Motor neuron (in vitro differentiated cells): Measurements from ENCODE around the gene NSUN7. TPM values are rescaled to one million over a fixed set of nuclear protein-coding genes. Genes with fewer than 3 reads are reported as not detected.

Source experiments
- ATAC-seq, 8 experiments: fragments of 200-7000 bp; cut with Tn5 transposase; replicated peaks in 6 of 8; 2 replicates each; pipeline ENCODE4 v1.8.0; 2021; ENCODE audit warnings: mild to moderate bottlenecking in 8 of 8, moderate library complexity in 8 of 8
- H3K27ac ChIP-seq, 2 donors: fragments of 250-450 bp; sonication (Bioruptor Pico); 2 replicates each; pipeline ENCODE4 v1.9.0; 2021; ENCODE audit warnings: antibody characterized with exemption in 2 of 2, mild to moderate bottlenecking in 2 of 2, moderate library complexity in 1 of 2
- H3K4me1 ChIP-seq, 2 donors: fragments of 250-450 bp; sonication (Bioruptor Pico); replicated peaks in 1 of 2; 2 replicates each; pipeline ENCODE4 v1.6.1; 2021; ENCODE audit warnings: antibody characterized with exemption in 2 of 2, mild to moderate bottlenecking in 2 of 2, moderate library complexity in 1 of 2
- H3K4me3 ChIP-seq, 5 donors: fragments of 250-450 bp; sonication (Bioruptor Pico); 2 replicates each; pipeline ENCODE4 v1.9.0; 2021; ENCODE audit warnings: antibody characterized with exemption in 5 of 5, mild to moderate bottlenecking in 5 of 5, moderate library complexity in 4 of 5
- WGBS, 10 experiments: fragments of 450-650 bp; shearing (Covaris generic); methylation state at CpG; one replicate each; pipeline ENCODE4 v1.0.0; 2022; 5-methylcytosine and 5-hydroxymethylcytosine counted together
- in situ Hi-C, 9 experiments: fragments of 400-800 bp; cut with MboI; loops; one replicate each; pipeline ENCODE4 v1.15.0; 2021; ENCODE audit warnings: low sequenced_read_pairs in 9 of 9, low pct_unique_long_range_greater_than_20kb in 2 of 9; ENCODE audit not compliant: unreplicated experiment in 9 of 9
- total RNA-seq, 8 experiments: library from RNA; unstranded; fragments of 300-600 nt; gene quantifications; 2 replicates each; pipeline versions ENCODE4 v1.2.3 to v1.2.4, GENCODE V29; 2022

The NSUN7 gene
- total RNA-seq, 8 experiments from 2014 or later: 0.15 to 3.2 (median 2.0) TPM; not detected in 1

- WGBS, 10 experiments: 36 to 95% (median 84%) methylated on average over 2 to 5 of the region's 5 CpGs
- peak in 1 of 8 experiments; percentile 56 for ATAC-seq
- Histone ChIP-seq H3K4me3 (no peak overlapping the region), H3K27ac (no peak overlapping the region), H3K4me1 (peaks cover 0 to 8% of the 10 kb centered on the region in 2 donors)
- in situ Hi-C loops: no loop called here
Observed at GRCh38 chr4:40722576-40723161, 27.1 kb upstream of the NSUN7 start.

- no peak for ATAC-seq
- Histone ChIP-seq H3K4me1 (peaks cover 2 to 6% of the 10 kb centered on the region in 2 donors), H3K27ac (no peak overlapping the region), H3K4me3 (no peak overlapping the region)
- in situ Hi-C loops: no loop called here
- 80 to 100% (median 92%) methylated on average over 1 to 3 of the region's 3 CpGs; no CpG with 5 or more reads in 5 of the 10 experiments for WGBS, 10 experiments
Observed at GRCh38 chr4:40723728-40724127, 26.0 kb upstream of the NSUN7 start.

- Histone ChIP-seq H3K4me1 (peaks cover 3% of the 10 kb centered on the region in 2 donors), H3K27ac (peak overlapping the region in 1 of 2 donors; percentile 30), H3K4me3 (no peak overlapping the region)
- in situ Hi-C loops: loop anchor here in 5 of 9 experiments (25.0 kb wide), 3 partner anchors 159 to 484 kb away; partner anchors contain the start of gene APBB2 (in 1 of the 5)
- WGBS, 10 experiments: 10 to 68% (median 38%) methylated on average over 1 to 3 of the region's 3 CpGs; no CpG with 5 or more reads in 1 of the 10 experiments
- ATAC-seq: peak in 5 of 8 experiments; percentile 16 to 54 (median 32)
Observed at GRCh38 chr4:40728333-40728732, 21.4 kb upstream of the NSUN7 start.

- H3K27ac ChIP-seq: no peak overlapping the region
- ATAC-seq: no peak
- peaks cover 3% of the 10 kb centered on the region in 2 donors for H3K4me1 ChIP-seq
- WGBS, 10 experiments: 100% methylated on average over 1 of the region's 1 CpG; no CpG with 5 or more reads in 7 of the 10 experiments
- in situ Hi-C loops: loop anchor here in 5 of 9 experiments (25.0 kb wide), 3 partner anchors 158 to 483 kb away; partner anchors contain the start of gene APBB2 (in 1 of the 5)
- no peak overlapping the region for H3K4me3 ChIP-seq
Observed at GRCh38 chr4:40729555-40729954, 20.2 kb upstream of the NSUN7 start.

- ATAC-seq: no peak
- WGBS, 10 experiments: 43 to 95% (median 85%) methylated on average over 3 to 5 of the region's 5 CpGs
- peaks cover 3% of the 10 kb centered on the region in 2 donors for H3K4me1 ChIP-seq
- H3K4me3 ChIP-seq: no peak overlapping the region
- no peak overlapping the region for H3K27ac ChIP-seq
- in situ Hi-C loops: loop anchor here in 5 of 9 experiments (25.0 kb wide), 3 partner anchors 157 to 482 kb away; partner anchors contain the start of gene APBB2 (in 1 of the 5)
Observed at GRCh38 chr4:40730091-40730679, 19.6 kb upstream of the NSUN7 start.

- ATAC-seq: no peak
- Histone ChIP-seq H3K27ac (no peak overlapping the region), H3K4me3 (no peak overlapping the region), H3K4me1 (peaks cover 3% of the 10 kb centered on the region in 2 donors)
- in situ Hi-C loops: loop anchor here in 5 of 9 experiments (25.0 kb wide), 3 partner anchors 156 to 481 kb away; partner anchors contain the start of gene APBB2 (in 1 of the 5)
Observed at GRCh38 chr4:40731361-40731760, 18.4 kb upstream of the NSUN7 start.

GRCh38 chr4:40731792-40732245 is 17.9 kb upstream of the NSUN7 start:
- Histone ChIP-seq H3K4me3 (no peak overlapping the region), H3K27ac (no peak overlapping the region), H3K4me1 (peaks cover 3% of the 10 kb centered on the region in 2 donors)
- 50 to 100% (median 70%) methylated on average over 1 to 5 of the region's 6 CpGs; no CpG with 5 or more reads in 1 of the 10 experiments for WGBS, 10 experiments
- peak in 3 of 8 experiments; percentile 39 to 54 (median 49) for ATAC-seq
- in situ Hi-C loops: loop anchor here in 5 of 9 experiments (25.0 kb wide), 3 partner anchors 155 to 480 kb away; partner anchors contain the start of gene APBB2 (in 1 of the 5)

- no peak overlapping the region for H3K4me3 ChIP-seq
- in situ Hi-C loops: loop anchor here in 5 of 9 experiments (25.0 kb wide), 3 partner anchors 154 to 479 kb away; partner anchors contain the start of gene APBB2 (in 1 of the 5)
- H3K27ac ChIP-seq: no peak overlapping the region
- no peak for ATAC-seq
- 67 to 96% (median 85%) methylated on average over 1 to 6 of the region's 7 CpGs; no CpG with 5 or more reads in 1 of the 10 experiments for WGBS, 10 experiments
- peaks cover 1 to 2% of the 10 kb centered on the region in 2 donors for H3K4me1 ChIP-seq
Observed at GRCh38 chr4:40733752-40734151, 16.0 kb upstream of the NSUN7 start.

GRCh38 chr4:40734497-40734896 is 15.3 kb upstream of the NSUN7 start:
- 41 to 82% (median 69%) methylated on average over 1 to 5 of the region's 5 CpGs; no CpG with 5 or more reads in 2 of the 10 experiments for WGBS, 10 experiments
- in situ Hi-C loops: loop anchor here in 5 of 9 experiments (25.0 kb wide), 3 partner anchors 153 to 478 kb away; partner anchors contain the start of gene APBB2 (in 1 of the 5)
- H3K27ac ChIP-seq: no peak overlapping the region

GRCh38 chr4:40736910-40737309 is 12.8 kb upstream of the NSUN7 start:
- 27 to 100% (median 88%) methylated on average over 1 of the region's 1 CpG; no CpG with 5 or more reads in 2 of the 10 experiments for WGBS, 10 experiments
- Histone ChIP-seq H3K4me1 (no peaks in the 10 kb centered on the region), H3K27ac (no peak overlapping the region), H3K4me3 (no peak overlapping the region)
- peak in 5 of 8 experiments; percentile 41 to 67 (median 54) for ATAC-seq
- in situ Hi-C loops: loop anchor here in 5 of 9 experiments (25.0 kb wide), 3 partner anchors 150 to 475 kb away; partner anchors contain the start of gene APBB2 (in 1 of the 5)

More at GRCh38 chr4:40734497-40734896, 15.3 kb upstream of the NSUN7 start:
- no peak overlapping the region for H3K4me3 ChIP-seq
- no peaks in the 10 kb centered on the region for H3K4me1 ChIP-seq
- ATAC-seq: no peak

GRCh38 chr4:40737879-40738278 is 11.9 kb upstream of the NSUN7 start:
- in situ Hi-C loops: loop anchor here in 5 of 9 experiments (25.0 kb wide), 3 partner anchors 149 to 474 kb away; partner anchors contain the start of gene APBB2 (in 1 of the 5)
- 7 to 100% (median 80%) methylated on average over 1 to 2 of the region's 2 CpGs; no CpG with 5 or more reads in 3 of the 10 experiments for WGBS, 10 experiments
- no peaks in the 10 kb centered on the region for H3K4me1 ChIP-seq
- H3K27ac ChIP-seq: no peak overlapping the region
- no peak for ATAC-seq
- H3K4me3 ChIP-seq: no peak overlapping the region

- in situ Hi-C loops: loop anchor here in 5 of 9 experiments (25.0 kb wide), 3 partner anchors 148 to 473 kb away; partner anchors contain the start of gene APBB2 (in 1 of the 5)
Observed at GRCh38 chr4:40739347-40739746, 10.4 kb upstream of the NSUN7 start.

More at GRCh38 chr4:40739347-40739746, 10.4 kb upstream of the NSUN7 start:
- H3K27ac ChIP-seq: no peak overlapping the region
- H3K4me1 ChIP-seq: no peaks in the 10 kb centered on the region
- no peak overlapping the region for H3K4me3 ChIP-seq
- no peak for ATAC-seq
